Measurements from ENCODE around the gene MME.

The MME gene

GRCh38 chr3:155079746-155080487 is at the start of gene MME:
Gene MME, plus strand, starts transcription at chr3:155080319. Its CDS starts 3,849 bp downstream, at chr3:155084168.
- no peak for DNase-seq

GRCh38 chr3:155031186-155031585 is 48.9 kb upstream of the MME start:
- no peak for DNase-seq

GRCh38 chr3:155032918-155033317 is 47.2 kb upstream of the MME start:
- no peak for DNase-seq

- DNase-seq: no peak
Measured at GRCh38 chr3:155034786-155035185, 45.3 kb upstream of the MME start.

GRCh38 chr3:155035553-155035952 is 44.6 kb upstream of the MME start:
- no peak for DNase-seq

- no peak for DNase-seq
Measured at GRCh38 chr3:155037508-155038202, 42.5 kb upstream of the MME start.

- no peak for DNase-seq
Measured at GRCh38 chr3:155038203-155038554, 41.9 kb upstream of the MME start.

GRCh38 chr3:155046935-155047334 is 33.2 kb upstream of the MME start:
- DNase-seq: no peak

GRCh38 chr3:155047672-155048071 is 32.4 kb upstream of the MME start:
- DNase-seq: no peak

GRCh38 chr3:155049959-155050358 is 30.2 kb upstream of the MME start:
- no peak for DNase-seq

GRCh38 chr3:155052470-155052869 is 27.6 kb upstream of the MME start:
- DNase-seq: no peak

- no peak for DNase-seq
Measured at GRCh38 chr3:155053756-155054155, 26.4 kb upstream of the MME start.

GRCh38 chr3:155064920-155065319 is 15.2 kb upstream of the MME start:
- no peak for DNase-seq

- no peak for DNase-seq
Measured at GRCh38 chr3:155065537-155065936, 14.6 kb upstream of the MME start.

- DNase-seq: no peak
Measured at GRCh38 chr3:155069729-155070128, 10.4 kb upstream of the MME start.

GRCh38 chr3:155070316-155070715 is 9.8 kb upstream of the MME start:
- no peak for DNase-seq

GRCh38 chr3:155070932-155071387 is 9.2 kb upstream of the MME start:
- no peak for DNase-seq

- DNase-seq: no peak
Measured at GRCh38 chr3:155075200-155075599, 4.9 kb upstream of the MME start.

GRCh38 chr3:155076888-155077287 is 3.2 kb upstream of the MME start:
- no peak for DNase-seq

- no peak for DNase-seq
Measured at GRCh38 chr3:155078711-155079467, 1.2 kb upstream of the MME start.

GRCh38 chr3:155079468-155079745 is 712 bp upstream of the MME start:
- DNase-seq: no peak

GRCh38 chr3:155080692-155081091 is 573 bp downstream of the MME start:
- DNase-seq: no peak

GRCh38 chr3:155083313-155083905 is 3.3 kb downstream of the MME start:
- DNase-seq: no peak

- DNase-seq: no peak
Measured at GRCh38 chr3:155084567-155084966, 4.4 kb downstream of the MME start.
